KOPT-K1 (cell line): ENCODE results near the gene GPR87.

ENCODE experiments used
- H3K27ac ChIP-seq: fragments of 200-600 bp; sonication (generic); 2 replicates; pipeline ENCODE4 v1.5.1; 2016; ENCODE audit warnings: antibody characterized with exemption, mild to moderate bottlenecking, low read depth, low read length; ENCODE audit not compliant: poor library complexity, severe bottlenecking
- H3K36me3 ChIP-seq: fragments of 200-600 bp; sonication (generic); 2 replicates; pipeline ENCODE4 v1.5.1; 2017; ENCODE audit warnings: antibody characterized with exemption, mild to moderate bottlenecking, low read length, moderate library complexity; ENCODE audit not compliant: insufficient read depth
- H3K9me3 ChIP-seq: fragments of 200-600 bp; sonication (generic); 2 replicates; pipeline ENCODE4 v1.5.1; 2017; ENCODE audit warnings: antibody characterized with exemption, low read length, mild to moderate bottlenecking; ENCODE audit not compliant: insufficient read depth, poor library complexity, severe bottlenecking

Gene GPR87

GRCh38 chr3:151307131-151307530 lies 9.5 kb downstream of the GPR87 start:
- Histone ChIP-seq H3K27ac (no peak overlapping the region), H3K9me3 (no peaks in the 10 kb centered on the region), H3K36me3 (no peaks in the 10 kb centered on the region)

GRCh38 chr3:151306168-151306810 lies 10.3 kb downstream of the GPR87 start:
- no peaks in the 10 kb centered on the region for H3K9me3 ChIP-seq
- no peaks in the 10 kb centered on the region for H3K36me3 ChIP-seq
- H3K27ac ChIP-seq = no peak overlapping the region

- H3K27ac ChIP-seq = no peak overlapping the region
- no peaks in the 10 kb centered on the region for H3K36me3 ChIP-seq
- no peaks in the 10 kb centered on the region for H3K9me3 ChIP-seq
Measured at GRCh38 chr3:151305775-151306151, 10.9 kb downstream of the GPR87 start.

GRCh38 chr3:151305060-151305774 lies 11.4 kb downstream of the GPR87 start:
- no peaks in the 10 kb centered on the region for H3K36me3 ChIP-seq
- H3K9me3 ChIP-seq = no peaks in the 10 kb centered on the region
- H3K27ac ChIP-seq = no peak overlapping the region

GRCh38 chr3:151303751-151304150 lies 12.9 kb downstream of the GPR87 start:
- Histone ChIP-seq H3K27ac (no peak overlapping the region), H3K36me3 (no peaks in the 10 kb centered on the region), H3K9me3 (no peaks in the 10 kb centered on the region)

- H3K27ac ChIP-seq = no peak overlapping the region
- no peaks in the 10 kb centered on the region for H3K36me3 ChIP-seq
- no peaks in the 10 kb centered on the region for H3K9me3 ChIP-seq
Measured at GRCh38 chr3:151301787-151302186, 14.8 kb downstream of the GPR87 start.

- Histone ChIP-seq H3K27ac (no peak overlapping the region), H3K36me3 (no peaks in the 10 kb centered on the region)
Measured at GRCh38 chr3:151300539-151300938, 16.1 kb downstream of the GPR87 start.

GRCh38 chr3:151299006-151299405 lies 17.6 kb downstream of the GPR87 start:
- H3K27ac ChIP-seq = no peak overlapping the region
- H3K36me3 ChIP-seq = no peaks in the 10 kb centered on the region

More at GRCh38 chr3:151300539-151300938, 16.1 kb downstream of the GPR87 start:
- H3K9me3 ChIP-seq = no peaks in the 10 kb centered on the region

GRCh38 chr3:151297429-151297828 lies 19.2 kb downstream of the GPR87 start:
- Histone ChIP-seq H3K36me3 (no peaks in the 10 kb centered on the region), H3K9me3 (no peaks in the 10 kb centered on the region), H3K27ac (no peak overlapping the region)

More at GRCh38 chr3:151299006-151299405, 17.6 kb downstream of the GPR87 start:
- no peaks in the 10 kb centered on the region for H3K9me3 ChIP-seq

GRCh38 chr3:151296226-151296625 lies 20.4 kb downstream of the GPR87 start:
- no peak overlapping the region for H3K27ac ChIP-seq
- no peaks in the 10 kb centered on the region for H3K36me3 ChIP-seq
- no peaks in the 10 kb centered on the region for H3K9me3 ChIP-seq

GRCh38 chr3:151293127-151293526 lies 23.5 kb downstream of the GPR87 start:
- no peak overlapping the region for H3K27ac ChIP-seq
- H3K9me3 ChIP-seq = no peaks in the 10 kb centered on the region
- no peaks in the 10 kb centered on the region for H3K36me3 ChIP-seq

- Histone ChIP-seq H3K9me3 (no peaks in the 10 kb centered on the region), H3K27ac (no peak overlapping the region), H3K36me3 (no peaks in the 10 kb centered on the region)
Measured at GRCh38 chr3:151290673-151291072, 25.9 kb downstream of the GPR87 start.

- Histone ChIP-seq H3K36me3 (no peaks in the 10 kb centered on the region), H3K9me3 (no peaks in the 10 kb centered on the region), H3K27ac (no peak overlapping the region)
Measured at GRCh38 chr3:151289445-151289844, 27.2 kb downstream of the GPR87 start.

GRCh38 chr3:151285940-151286339 lies 30.7 kb downstream of the GPR87 start:
- H3K36me3 ChIP-seq = no peaks in the 10 kb centered on the region
- no peak overlapping the region for H3K27ac ChIP-seq
- no peaks in the 10 kb centered on the region for H3K9me3 ChIP-seq

- Histone ChIP-seq H3K9me3 (no peaks in the 10 kb centered on the region), H3K36me3 (no peaks in the 10 kb centered on the region), H3K27ac (no peak overlapping the region)
Measured at GRCh38 chr3:151283907-151284461, 32.6 kb downstream of the GPR87 start.

- Histone ChIP-seq H3K27ac (no peak overlapping the region), H3K36me3 (no peaks in the 10 kb centered on the region)
Measured at GRCh38 chr3:151283387-151283786, 33.2 kb downstream of the GPR87 start.

More at GRCh38 chr3:151283387-151283786, 33.2 kb downstream of the GPR87 start:
- H3K9me3 ChIP-seq = no peaks in the 10 kb centered on the region
